K562 (cell line): ENCODE results near the gene SET. TPM values are rescaled to one million over a fixed set of nuclear protein-coding genes. Genes with fewer than 3 reads are reported as not detected.

Source experiments
- ATF4 ChIP-seq: fragments of 450-650 bp; formaldehyde crosslinking; IDR thresholded peaks from 2 replicates; pipeline ENCODE4 v1.4.0; 2022; ENCODE audit warnings: mild to moderate bottlenecking, moderate library complexity
- CSDE1 ChIP-seq, 2 experiments: fragments of 450-650 bp; IDR thresholded peaks; 2 replicates each; pipeline ENCODE4 v1.6.1; 2016; ENCODE audit warnings: mild to moderate bottlenecking in 1 of 2
- ILK ChIP-seq: fragments of 450-650 bp; IDR thresholded peaks from 2 replicates; pipeline ENCODE4 v1.6.1; 2016; ENCODE audit warnings: missing genetic modification characterization, low read depth, mild to moderate bottlenecking, missing compliant biosample characterization, moderate library complexity, borderline replicate concordance
- NBN ChIP-seq: fragments of 450-650 bp; IDR thresholded peaks from 2 replicates; pipeline ENCODE4 v1.6.1; 2016; ENCODE audit warnings: low read depth, mild to moderate bottlenecking
- NCOA4 ChIP-seq: fragments of 450-650 bp; IDR thresholded peaks from 2 replicates; pipeline ENCODE4 v1.6.1; 2018; ENCODE audit warnings: mild to moderate bottlenecking; ENCODE audit not compliant: partially characterized antibody
- POLR2AphosphoS5 ChIP-seq: IDR thresholded peaks from 2 replicates; pipeline ENCODE4 v1.6.1; 2011; ENCODE audit warnings: mild to moderate bottlenecking, low read depth, low read length, moderate library complexity; ENCODE audit not compliant: control insufficient read depth, insufficient read depth
- RUNX1 ChIP-seq: sonication (generic); IDR thresholded peaks from 2 replicates; pipeline ENCODE4 v1.6.1; 2016; ENCODE audit warnings: antibody characterized with exemption, low read depth
- TCF7L2 ChIP-seq: fragments of 150-350 bp; IDR thresholded peaks from 2 replicates; pipeline ENCODE4 v1.6.1; 2016; ENCODE audit warnings: low read depth, mild to moderate bottlenecking, low read length, moderate library complexity
- TEAD1 ChIP-seq, 2 experiments: fragments of 450-650 bp in 1 of 2; sonication (generic) in 1 of 2; formaldehyde crosslinking; IDR thresholded peaks; 2 replicates each; pipeline versions ENCODE4 v1.4.0 to v1.8.0; 2020 to 2022; ENCODE audit warnings: mild to moderate bottlenecking in 2 of 2, missing genetic modification reagents in 1 of 2
- TGIF2 ChIP-seq: sonication (generic); formaldehyde crosslinking; IDR thresholded peaks from 2 replicates; pipeline ENCODE4 v1.8.1; 2022; ENCODE audit warnings: mild to moderate bottlenecking, missing genetic modification reagents, moderate library complexity
- ZBTB26 ChIP-seq: fragments of 450-650 bp; formaldehyde crosslinking; IDR thresholded peaks from 2 replicates; pipeline ENCODE4 v1.4.0; 2022; ENCODE audit warnings: missing genetic modification characterization
- ZC3H11A ChIP-seq: IDR thresholded peaks from 2 replicates; pipeline ENCODE4 v1.6.1; 2012; ENCODE audit warnings: low read depth, low read length, improper control_type of control experiment
- ZC3H8 ChIP-seq: fragments of 450-650 bp; IDR thresholded peaks from 2 replicates; pipeline ENCODE4 v1.6.1; 2017
- ZHX1 ChIP-seq: fragments of 150-350 bp; conservative IDR thresholded peaks from 2 replicates; pipeline ENCODE4 v1.6.1; 2014; ENCODE audit warnings: low read length
- ZNF23 ChIP-seq: fragments of 250-450 bp; sonication (Bioruptor Pico); IDR thresholded peaks from 2 replicates; pipeline ENCODE4 v1.4.0; 2020; ENCODE audit warnings: mild to moderate bottlenecking
- ZNF263 ChIP-seq: sonication (generic); formaldehyde crosslinking; IDR thresholded peaks from 2 replicates; pipeline ENCODE4 v1.8.0; 2022; ENCODE audit warnings: mild to moderate bottlenecking, missing genetic modification reagents, borderline replicate concordance
- ZNF280A ChIP-seq: fragments of 450-650 bp; IDR thresholded peaks from 2 replicates; pipeline ENCODE4 v1.6.1; 2018; ENCODE audit warnings: mild to moderate bottlenecking, low read depth; ENCODE audit not compliant: partially characterized antibody
- ZNF699 ChIP-seq: fragments of 250-450 bp; sonication (Bioruptor Pico); IDR thresholded peaks from 2 replicates; pipeline ENCODE4 v1.8.0; 2021; ENCODE audit warnings: mild to moderate bottlenecking, moderate library complexity; ENCODE audit not compliant: insufficient replicate concordance
- ZNF740 ChIP-seq, 3 experiments: fragments of 200-800 bp in 1 of 3; sonication (Bioruptor generic) in 1 of 3; sonication (generic) in 1 of 3; formaldehyde crosslinking in 1 of 3; IDR thresholded peaks; 2 replicates each; pipeline versions ENCODE4 v1.6.1 to v1.8.0; 2016 to 2022; ENCODE audit warnings: mild to moderate bottlenecking in 2 of 3, missing compliant biosample characterization in 2 of 3, missing genetic modification characterization in 2 of 3, missing genetic modification reagents in 1 of 3
- polyA plus RNA-seq, 8 experiments: library from polyadenylated mRNA; depleted of rRNA in 4 of 8; stranded (reverse) in 5 of 8; unstranded in 3 of 8; fragments of >200 nt; fragmentation: Nextera tagmentation in 2 of 8; fragmentation: Illumina TruSeq in 1 of 8; extraction: Ambion mirVana in 2 of 8; extraction: Trizol in 1 of 8; gene quantifications; 2 replicates each; pipeline versions ENCODE4 v1.2.1 to v1.2.3, GENCODE V29; 2011 to 2014; ENCODE audit warnings: inconsistent platforms in 1 of 8, missing spikeins in 1 of 8
- total RNA-seq, 7 experiments: library from RNA; depleted of rRNA in 6 of 7; stranded (reverse); fragments of >200 nt in 6 of 7; fragmentation: Illumina TruSeq in 2 of 7; extraction: Trizol in 2 of 7; gene quantifications; 2 replicates each; pipeline versions ENCODE4 v1.2.1 to v1.2.3, GENCODE V29; 2011 to 2021; ENCODE audit warnings: low replicate concordance in 1 of 7

The SET gene
- total and polyA plus RNA-seq, 9 of the 15 experiments (the other 6 are each of a cell fraction or from before 2014, with no cell fraction given): 404 to 1,447 (median 907) TPM

DNA sequence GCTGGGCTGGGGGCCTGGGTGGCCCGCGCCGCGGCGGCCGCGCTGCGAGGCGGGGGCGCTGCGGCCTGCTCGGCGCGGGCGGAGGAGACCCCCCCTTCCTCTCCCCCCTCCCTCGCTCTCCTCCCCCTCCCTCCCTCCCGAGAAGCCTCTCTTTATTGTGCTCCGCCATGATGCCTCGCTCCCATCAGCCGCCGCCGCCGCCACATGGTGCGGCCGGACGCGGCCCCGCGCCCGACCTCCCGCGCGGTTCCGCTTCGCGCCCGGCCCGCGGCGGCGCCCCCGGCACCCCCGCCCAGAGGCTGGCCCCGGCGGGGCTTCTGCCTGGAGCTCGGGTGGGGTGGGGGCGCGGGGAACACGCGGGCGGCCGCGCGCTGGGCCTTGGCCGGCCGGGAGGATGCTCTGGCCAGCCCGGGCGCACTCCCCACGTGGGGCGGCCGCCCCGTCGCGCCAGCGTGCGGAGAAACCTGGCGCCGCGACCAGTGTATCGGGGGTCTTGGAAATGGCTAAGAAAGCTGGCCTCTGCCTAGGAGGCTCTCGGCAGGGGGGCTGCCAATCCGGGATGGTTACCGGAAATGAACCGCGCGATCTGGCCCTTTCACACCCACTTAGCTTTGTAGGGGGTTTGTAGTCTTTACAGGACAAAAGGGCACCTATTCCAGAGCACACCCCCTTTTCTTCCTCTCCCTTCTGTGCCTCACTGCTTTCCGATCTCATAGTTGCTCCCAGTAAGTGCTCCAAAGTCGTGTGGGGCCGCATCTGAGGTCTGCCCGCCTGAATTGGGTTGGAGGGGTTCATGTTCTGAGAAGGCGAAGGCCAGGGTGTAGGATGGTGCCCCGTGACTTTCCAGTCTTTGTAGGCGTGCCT lies 1.0 kb downstream of the SET start (continued):
- no peak for TF ChIP-seq ZBTB26 (CRISPR knock-in tag)
- no peak for TF ChIP-seq RUNX1
- TF ChIP-seq ZNF740 (CRISPR knock-in tag; IDR thresholded peaks at IDR 0.05): no peak
- 0 out of 4 replicates have a peak, but pooled peaks of 1 of the 2 experiments have one; percentile 28 for TF ChIP-seq ZNF740 (tag; IDR thresholded peaks at IDR 0.05)
- no peak for TF ChIP-seq ZNF699 (CRISPR knock-in tag)
- TF ChIP-seq TEAD1 (CRISPR knock-in tag; IDR thresholded peaks at IDR 0.05): peak in 1 of 2 experiments; percentile 45; a peak in 1 of 4 replicates
- TF ChIP-seq ZNF23 (CRISPR knock-in tag): no peak
- TF ChIP-seq ZHX1: no peak
- no peak for TF ChIP-seq NCOA4
- TF ChIP-seq CSDE1 (IDR thresholded peaks at IDR 0.05): no peak
- no peak for TF ChIP-seq ZC3H11A
- TF ChIP-seq ILK (tag): no peak
- TF ChIP-seq POLR2AphosphoS5: no peak; the same call in 1 of the 2 replicates
- TF ChIP-seq ZNF280A: no peak
- no peak for TF ChIP-seq TCF7L2
- TF ChIP-seq NBN: no peak
- TF ChIP-seq TGIF2: no peak
- TF ChIP-seq ZC3H8: no peak
- no peak for TF ChIP-seq ATF4 (CRISPR knock-in tag)
- 0 out of 2 replicates have a peak, but pooled peaks have one; percentile 42 for TF ChIP-seq ZNF263
